ENCODE measurements around the gene ZBTB20. TPM values are rescaled to one million over a fixed set of nuclear protein-coding genes. Genes with fewer than 3 reads are reported as not detected.

The ZBTB20 gene
- total and polyA plus RNA-seq, 2 of the 4 experiments (the other 2 are of a cell fraction): 0.75 to 14.7 TPM

DNA sequence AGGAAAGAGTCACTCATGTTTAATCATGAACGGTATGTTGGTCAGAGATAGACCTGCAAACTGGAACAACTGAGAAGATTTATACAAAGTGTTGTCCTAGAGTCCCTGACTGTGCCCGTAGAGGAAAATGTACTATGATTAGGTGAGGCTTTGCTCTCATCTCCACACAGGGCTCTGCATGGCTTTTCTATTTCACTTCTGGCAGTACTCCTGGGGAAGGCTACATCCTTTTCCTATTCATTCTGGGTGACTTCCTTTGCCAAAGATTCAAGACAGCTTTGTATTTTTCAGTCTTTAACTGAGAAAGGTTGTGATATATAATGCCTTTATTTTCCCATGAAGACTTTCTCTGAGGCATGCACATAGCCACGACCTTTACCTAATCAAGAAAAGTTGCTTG lies 414.7 kb downstream of the ZBTB20 start:
- H4K8ac ChIP-seq (ENCODE audit: low read depth in 2 of 2, low read length in 2 of 2): no peak overlapping the region
- CTCF ChIA-PET: no interaction called here
- ATAC-seq (ENCODE audit: low read depth) (no peak), DNase-seq (no peak)
- no peak overlapping the region for H2BK5ac ChIP-seq (ENCODE audit: low read depth, low read length, poor library complexity, severe bottlenecking)
- no peak overlapping the region for H3K9ac ChIP-seq (ENCODE audit: low read depth, low read length)
- no peak overlapping the region for H2AK9ac ChIP-seq (replicated peaks; ENCODE audit: low read depth, low read length, poor library complexity)
- no CpG with 5 or more reads among the region's 3 CpGs for WGBS, 2 experiments (ENCODE audit: extremely low coverage in 2 of 2, insufficient read length in 1 of 2)
- H3K9me1 ChIP-seq (ENCODE audit: insufficient read depth, low read length): no peaks in the 10 kb centered on the region; the same call in 1 of the 2 replicates
- dilution Hi-C loops (cut with HindIII; ENCODE audit: low sequenced_read_pairs, unreplicated experiment) (no loop called here), in situ Hi-C loops (cut with MboI; ENCODE audit: low sequenced_read_pairs) (no loop called here), intact Hi-C loops (cut with micrococcal nuclease) (no loop called here)
- H3K9me3 ChIP-seq (ENCODE audit: control insufficient read depth, insufficient read depth, low read length): no peaks in the 10 kb centered on the region
- no peaks in the 10 kb centered on the region for H3K79me1 ChIP-seq (ENCODE audit: low read depth in 1 of 2, low read length in 2 of 2)
- H2AK5ac ChIP-seq (ENCODE audit: low read depth, low read length): no peak overlapping the region
- BruUV-seq (replicated peaks): no TSS peak
- TF ChIP-seq NFE2L2 (IDR thresholded peaks at IDR 0.05; ENCODE audit: low read depth, low read length) (no peak), BHLHE40 (IDR thresholded peaks at IDR 0.05; ENCODE audit: low read depth, low read length) (no peak), RAD21 (IDR thresholded peaks at IDR 0.05; ENCODE audit: low read length) (no peak), SMC3 (IDR thresholded peaks at IDR 0.05; ENCODE audit: low read depth, low read length) (no peak), USF2 (IDR thresholded peaks at IDR 0.05; ENCODE audit: low read depth, low read length) (no peak), RCOR1 (IDR thresholded peaks at IDR 0.05; ENCODE audit: insufficient replicate concordance, low read length) (no peak)
- H3K4me3 ChIP-seq (ENCODE audit: insufficient read depth, low read depth, low read length): no peak overlapping the region
- H3K27ac ChIP-seq (ENCODE audit: insufficient read depth, low read length): no peak overlapping the region
- H4K20me1 ChIP-seq (ENCODE audit: insufficient read depth, low read length): no peaks in the 10 kb centered on the region
- H3K18ac ChIP-seq (ENCODE audit: low read depth, low read length): no peak overlapping the region
- POLR2A ChIA-PET (ENCODE audit: unreplicated experiment): no interaction called here
- no peak overlapping the region for H2AFZ ChIP-seq (replicated peaks; ENCODE audit: low read length, poor library complexity)
- no peak overlapping the region for H3K14ac ChIP-seq (replicated peaks; ENCODE audit: low read depth, low read length)
- H3K23ac ChIP-seq (ENCODE audit: low read depth, low read length): no peak overlapping the region
- H3K27me3 ChIP-seq (ENCODE audit: control insufficient read depth, insufficient read depth, low read length): no peaks in the 10 kb centered on the region
- no peak overlapping the region for H3K56ac ChIP-seq (ENCODE audit: extremely low read depth, insufficient read depth, low read length)
- no peak overlapping the region for H3K4me2 ChIP-seq (ENCODE audit: low read depth, low read length)
- H3K4ac ChIP-seq (ENCODE audit: low read depth, low read length): no peak overlapping the region
- H4K5ac ChIP-seq (ENCODE audit: low read depth, low read length): no peak overlapping the region
- no peak overlapping the region for H4K91ac ChIP-seq (ENCODE audit: insufficient read depth, low read depth, low read length)
- H3K4me1 ChIP-seq (ENCODE audit: control insufficient read depth, insufficient read depth, low read length): no peaks in the 10 kb centered on the region
- H2BK15ac ChIP-seq (ENCODE audit: low read depth, low read length): no peak overlapping the region
- no peak overlapping the region for H2BK20ac ChIP-seq (ENCODE audit: low read depth, low read length)
- H3K36me3 ChIP-seq (ENCODE audit: control insufficient read depth, insufficient read depth, low read length): no peaks in the 10 kb centered on the region
- no peak overlapping the region for H2BK120ac ChIP-seq (ENCODE audit: low read depth, low read length)

Measured in IMR-90 (cell line).